ENCODE results near the gene C2orf80.
"Not testable (repeated sequence)": the region's sequence is repeated elsewhere in the genome, so short reads cannot be mapped to it uniquely, and the experiment has no call there.

The C2orf80 gene

DNA sequence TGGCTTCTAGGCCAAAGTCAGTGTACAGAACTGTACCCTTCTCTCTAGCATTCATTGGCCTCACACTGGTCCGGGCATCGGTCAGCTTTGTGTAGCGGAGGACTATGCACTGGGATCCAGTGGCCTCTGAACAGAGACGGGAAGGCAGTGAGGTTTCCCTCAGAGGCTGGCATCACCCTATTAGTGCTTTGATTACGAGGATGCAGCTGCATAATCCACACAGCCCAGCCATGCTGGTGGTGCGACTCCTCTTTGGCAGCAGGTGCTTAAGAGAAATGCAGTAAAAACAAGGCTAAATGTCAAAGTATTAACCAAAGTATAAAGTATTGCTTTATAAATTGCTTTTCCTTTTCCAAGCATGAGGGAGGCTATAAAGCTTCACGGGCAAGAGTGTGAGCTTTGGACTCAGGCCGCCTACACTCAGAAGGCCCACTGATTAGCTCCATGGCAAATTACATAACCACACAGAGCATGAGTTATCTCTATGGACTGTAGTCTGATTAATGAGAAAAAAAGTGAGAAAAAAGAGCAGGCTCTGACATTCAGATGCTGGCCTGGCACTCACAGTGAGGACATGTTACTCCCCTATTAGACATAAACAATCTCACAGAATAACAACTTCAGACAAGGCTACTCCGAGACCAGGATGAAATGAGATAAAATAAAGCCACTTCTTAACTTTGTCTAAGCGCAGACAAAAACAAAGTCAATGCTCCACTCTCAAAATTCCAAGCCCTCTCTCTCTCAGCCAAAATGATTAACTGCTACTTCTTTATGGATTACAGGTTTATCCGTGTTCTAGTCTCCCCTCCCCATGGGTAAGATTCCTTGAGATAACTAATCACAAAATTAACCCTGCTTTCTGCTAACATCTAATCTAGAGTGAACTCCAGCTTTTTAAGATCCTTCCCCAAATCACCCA is 53.8 kb downstream of the C2orf80 start:
- DNase-seq (ENCODE audit: low spot score) = no peak

DNA sequence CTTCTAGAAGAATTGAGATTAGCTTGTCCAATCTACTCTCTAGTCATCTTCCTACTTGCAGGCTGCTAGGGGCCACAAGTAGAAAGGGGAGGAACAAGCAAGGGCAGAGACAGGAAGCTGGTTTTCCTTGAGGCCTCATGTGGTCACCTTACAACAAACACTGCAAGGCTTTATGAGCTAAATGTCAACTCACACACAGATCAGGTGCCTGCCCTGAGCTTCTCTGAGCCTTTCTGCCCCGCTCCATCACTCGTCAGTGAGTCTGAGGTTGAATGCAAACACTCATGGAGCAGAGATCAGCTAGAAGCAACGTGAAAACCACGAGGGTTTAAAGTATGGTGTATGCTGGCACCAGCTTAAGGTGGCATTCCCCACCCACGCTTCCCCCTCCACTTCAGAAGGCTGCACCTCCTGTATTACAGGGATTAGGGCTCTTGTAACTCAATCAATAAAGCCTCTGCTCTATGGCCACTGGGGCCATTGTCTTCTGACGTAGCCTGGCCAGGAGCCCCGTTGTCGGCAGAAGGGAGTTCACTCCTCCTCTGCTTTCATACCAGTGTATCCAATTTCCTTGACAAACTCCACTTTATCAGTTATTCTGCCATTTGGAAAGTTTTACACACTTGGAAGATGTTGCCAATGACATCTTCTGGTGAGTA is 54.8 kb downstream of the C2orf80 start:
- DNase-seq (ENCODE audit: low spot score) = no peak

DNA sequence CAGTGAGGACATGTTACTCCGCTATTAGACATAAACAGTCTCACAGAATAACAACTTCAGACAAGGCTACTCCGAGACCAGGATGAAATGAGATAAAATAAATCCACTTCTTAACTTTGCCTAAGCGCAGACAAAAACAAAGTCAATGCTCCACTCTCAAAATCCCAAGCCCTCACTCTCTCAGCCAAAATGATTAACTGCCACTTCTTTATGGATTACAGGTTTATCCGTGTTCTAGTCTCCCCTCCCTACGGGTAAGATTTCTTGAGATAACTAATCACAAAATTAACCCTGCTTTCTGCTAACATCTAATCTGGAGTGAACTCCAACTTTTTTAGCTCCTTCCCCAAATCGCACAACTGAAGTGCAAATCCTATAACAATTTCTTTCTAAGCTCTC is 59.1 kb downstream of the C2orf80 start:
- DNase-seq (ENCODE audit: low spot score) = no peak

DNA sequence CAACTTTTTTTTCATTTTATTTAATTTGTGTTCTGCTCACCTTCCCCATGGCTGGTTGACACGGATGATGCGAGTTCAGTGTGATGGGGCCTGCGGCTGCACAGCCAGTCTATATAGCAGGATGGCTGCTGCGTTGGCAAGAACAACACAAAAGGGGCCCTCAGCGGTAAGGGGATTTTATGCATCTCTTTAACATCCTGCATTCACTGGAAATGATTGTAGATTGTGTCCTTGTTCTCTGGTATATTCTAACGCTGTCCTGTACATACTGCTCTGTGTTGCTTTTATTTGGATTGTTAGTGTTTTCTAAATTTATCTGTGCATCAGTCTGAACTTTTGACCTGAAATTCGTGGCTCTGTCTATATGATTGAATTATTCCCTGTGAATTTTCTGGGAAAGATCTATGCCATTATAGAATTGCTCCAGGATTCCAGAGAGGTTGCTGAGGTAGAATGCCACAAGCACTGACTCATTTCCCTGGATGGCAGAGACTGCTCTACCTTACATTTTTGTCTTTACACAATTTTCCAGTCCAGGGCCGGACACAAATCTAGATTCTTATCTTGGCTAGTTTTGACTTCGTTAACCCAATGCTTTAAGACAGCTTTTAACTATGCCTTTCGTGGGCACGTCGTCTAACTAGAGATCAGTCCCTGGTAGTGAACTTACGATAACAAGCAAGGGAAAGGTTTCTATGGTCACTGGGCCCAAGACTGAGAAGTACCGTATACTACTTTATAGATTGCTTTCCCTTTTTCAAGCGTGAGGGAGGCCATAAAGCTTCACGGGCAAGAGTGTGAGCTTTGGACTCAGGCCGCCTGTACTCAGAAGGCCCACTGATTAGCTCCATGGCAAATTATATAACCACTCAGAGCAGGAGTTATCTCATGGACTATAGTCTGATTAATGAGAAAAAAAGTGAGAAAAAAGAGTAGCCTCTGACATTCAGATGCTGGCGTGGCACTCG is 59.8 kb downstream of the C2orf80 start, which contains the start of gene CRYGC:
Gene CRYGC (minus strand): TSS at position 85 of the 968 bp plus-strand sequence. CDS start 36 bp downstream, at position 49.
- DNase-seq (ENCODE audit: low spot score) = no peak

DNA sequence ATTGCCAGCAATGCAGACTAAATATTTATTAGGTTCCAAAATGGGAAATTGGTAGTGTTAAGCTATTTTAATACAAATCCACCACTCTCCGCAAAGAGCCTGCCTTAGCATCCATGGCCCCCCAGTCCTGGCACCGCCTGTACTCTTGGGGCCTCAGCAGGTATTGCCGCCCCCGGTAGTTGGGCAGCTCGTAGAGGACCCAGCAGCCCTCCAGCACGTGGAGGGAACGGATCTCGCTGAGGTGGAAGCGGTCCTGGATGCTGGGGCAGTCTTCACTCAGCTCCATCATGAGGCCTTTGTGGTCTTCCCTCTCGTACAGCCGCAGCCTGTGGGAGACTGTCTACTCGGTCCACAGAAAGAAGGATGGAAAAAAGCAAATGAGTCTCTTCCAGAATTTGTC is 61.7 kb downstream of the C2orf80 start:
- DNase-seq (ENCODE audit: low spot score) = no peak

DNA sequence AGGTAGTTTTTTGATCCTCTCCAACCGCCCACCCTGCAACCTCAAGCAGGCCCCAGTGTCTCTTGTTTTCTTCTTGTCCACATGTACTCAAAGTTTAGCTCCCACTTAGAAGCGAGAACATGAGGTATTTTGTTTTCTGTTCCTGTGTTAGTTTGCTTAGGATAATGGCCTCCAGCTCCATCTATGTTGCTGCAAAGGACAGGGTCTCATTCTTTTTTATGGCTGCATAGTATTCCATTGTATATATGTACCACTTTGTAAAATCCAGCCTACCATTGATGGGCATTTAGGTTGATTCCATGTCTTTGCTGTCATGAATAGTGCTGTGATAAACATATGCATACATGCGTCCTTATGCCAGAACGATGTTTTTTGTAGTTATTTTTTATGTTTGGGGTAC is 62.7 kb downstream of the C2orf80 start:
- no peak for DNase-seq (ENCODE audit: low spot score)

DNA sequence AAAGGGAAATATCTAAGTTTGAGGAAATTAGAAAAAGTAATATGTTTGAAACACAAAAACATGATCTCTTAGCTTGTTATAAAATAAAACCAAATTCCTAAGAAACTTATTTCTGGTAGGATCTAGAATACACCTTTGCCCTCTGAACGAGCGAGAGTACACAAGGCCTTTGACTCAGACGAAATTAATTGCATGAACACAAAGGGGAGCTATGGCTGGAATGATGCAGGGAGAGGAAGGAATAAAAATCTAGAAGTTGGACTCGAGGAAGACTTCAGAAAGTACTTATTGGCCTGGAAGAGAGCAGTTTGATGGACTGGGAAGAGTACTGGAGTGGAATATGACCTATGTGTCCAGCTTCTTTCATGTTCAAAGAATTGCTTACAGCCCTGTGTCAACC is 64.6 kb downstream of the C2orf80 start:
- no peak for DNase-seq (ENCODE audit: low spot score)

DNA sequence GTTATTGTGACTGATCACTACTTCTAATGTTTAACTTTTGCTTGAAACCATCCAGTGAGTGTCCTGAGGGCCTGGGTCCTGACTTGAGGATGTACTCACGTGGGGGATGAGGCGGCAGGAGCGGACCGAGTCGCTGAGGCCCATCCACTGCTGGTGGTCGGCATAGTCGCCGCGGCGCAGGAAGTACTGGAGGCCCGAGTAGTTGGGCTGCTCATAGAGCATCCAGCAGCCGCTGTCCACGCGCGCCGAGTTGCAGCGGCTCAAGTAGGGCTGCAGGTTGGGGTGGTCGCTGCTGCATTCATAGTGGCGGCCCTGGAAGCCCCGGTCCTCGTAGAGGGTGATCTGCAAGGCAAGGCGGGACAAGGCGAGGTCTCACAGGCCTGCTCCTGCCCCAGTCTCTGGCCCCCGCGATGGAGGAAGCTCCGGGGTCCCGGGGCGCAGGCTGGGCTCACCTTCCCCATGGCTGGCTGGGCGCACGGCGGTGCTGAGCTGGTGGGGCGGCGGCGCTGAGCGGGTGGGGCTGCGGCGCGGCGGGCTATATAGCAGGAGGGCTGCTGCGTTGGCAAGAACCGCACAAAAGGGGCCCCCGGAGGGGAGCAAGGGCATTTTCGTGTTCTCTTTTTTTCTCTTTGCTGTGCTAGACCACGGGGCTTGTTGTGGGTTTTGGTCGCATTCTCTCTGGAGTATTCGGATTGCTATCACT is 65.7 kb downstream of the C2orf80 start, which contains the start of gene CRYGD:
Gene CRYGD (minus strand): TSS at position 512 of the 703 bp plus-strand sequence. CDS start 51 bp downstream, at position 461.
- not testable (repeated sequence) for DNase-seq (ENCODE audit: low spot score)

DNA sequence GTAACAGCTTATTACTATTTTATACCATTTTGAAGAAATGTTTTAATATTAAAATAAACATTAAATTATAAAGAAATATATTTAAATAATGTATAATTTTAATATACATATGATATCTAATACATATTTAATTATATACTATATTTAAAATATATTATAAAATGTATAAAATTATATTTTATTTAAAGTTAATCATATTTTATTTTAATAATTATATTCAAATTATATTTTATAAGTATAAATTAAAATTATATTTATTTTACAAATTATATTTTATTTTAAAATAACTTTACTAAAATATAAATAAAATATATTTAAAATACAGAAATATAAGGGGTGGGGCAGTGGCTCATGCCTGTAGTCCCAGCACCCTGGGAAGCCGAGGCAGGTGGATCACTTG is 67.6 kb downstream of the C2orf80 start:
- DNase-seq (ENCODE audit: low spot score) = no peak

DNA sequence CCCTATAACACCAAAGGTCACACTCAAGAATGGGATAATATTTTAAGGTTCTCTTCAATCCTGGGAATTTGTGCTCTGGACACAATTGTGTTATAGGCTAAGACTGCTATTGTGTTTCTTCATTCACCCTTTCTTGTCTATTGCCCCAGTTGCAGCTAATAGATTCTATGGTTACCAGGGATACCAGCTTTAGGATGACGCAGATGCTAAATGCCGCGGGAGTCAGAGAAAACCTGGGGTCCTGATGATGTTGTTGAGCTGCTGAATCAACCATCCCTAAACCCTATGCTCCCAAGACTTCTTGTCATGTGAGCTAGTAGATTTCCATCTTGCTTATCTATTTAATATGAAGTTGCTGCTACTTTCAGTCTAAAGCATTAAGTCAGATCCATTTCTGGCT is 70.9 kb downstream of the C2orf80 start:
- no peak for DNase-seq (ENCODE audit: low spot score)

DNA sequence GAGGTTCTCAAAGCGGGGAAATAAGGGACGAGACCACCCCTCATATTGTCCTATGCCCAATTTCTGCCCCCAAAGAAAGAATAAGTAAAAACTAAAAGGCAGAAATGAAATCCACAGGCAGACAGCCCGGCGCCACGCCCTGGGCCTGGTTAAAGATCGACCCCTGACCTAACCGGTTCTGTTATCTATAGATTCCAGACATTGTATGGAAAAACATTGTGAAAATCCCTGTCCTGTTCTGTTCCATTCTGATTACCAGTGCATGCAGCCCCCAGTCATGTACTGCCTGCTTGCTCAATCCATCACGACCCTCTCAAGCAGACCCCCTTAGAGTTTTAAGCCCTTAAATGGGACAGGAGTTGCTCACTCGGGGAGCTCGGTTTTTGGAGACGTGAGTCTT is 72.4 kb downstream of the C2orf80 start:
- not testable (repeated sequence) for DNase-seq (ENCODE audit: low spot score)

All from AG08396 (cell line).